Loucy (cell line): ENCODE measurements around the gene GABRA1.

Experiments
- H2AFZ ChIP-seq: fragments of 200-600 bp; sonication (generic); 2 replicates; pipeline ENCODE4 v1.6.0; 2016; ENCODE audit warnings: antibody characterized with exemption, mild to moderate bottlenecking, low read length, moderate library complexity
- H3F3A ChIP-seq: fragments of 200-600 bp; 2 replicates; pipeline ENCODE4 v1.6.0; 2016; ENCODE audit warnings: antibody characterized with exemption, low read depth, mild to moderate bottlenecking
- H3K27me3 ChIP-seq: fragments of 200-600 bp; sonication (generic); 2 replicates; pipeline ENCODE4 v1.6.1; 2014; ENCODE audit warnings: low read length, mild to moderate bottlenecking; ENCODE audit not compliant: insufficient read depth, poor library complexity, severe bottlenecking
- H3K36me3 ChIP-seq: fragments of 200-600 bp; sonication (generic); 2 replicates; pipeline ENCODE4 v1.6.1; 2016; ENCODE audit warnings: low read length; ENCODE audit not compliant: insufficient read depth
- H3K4me1 ChIP-seq: fragments of 200-600 bp; sonication (generic); 2 replicates; pipeline ENCODE4 v1.5.1; 2014; ENCODE audit warnings: low read length, mild to moderate bottlenecking; ENCODE audit not compliant: insufficient read depth, poor library complexity, severe bottlenecking
- H3K4me2 ChIP-seq: fragments of 200-600 bp; sonication (generic); 2 replicates; pipeline ENCODE4 v1.6.0; 2014; ENCODE audit warnings: antibody characterized with exemption, low read length, low read depth, mild to moderate bottlenecking; ENCODE audit not compliant: poor library complexity, severe bottlenecking
- H3K4me3 ChIP-seq: fragments of 200-600 bp; sonication (generic); 2 replicates; pipeline ENCODE4 v1.5.1; 2014; ENCODE audit warnings: low read length, mild to moderate bottlenecking, mixed read lengths; ENCODE audit not compliant: poor library complexity, severe bottlenecking
- H3K79me2 ChIP-seq: fragments of 200-600 bp; sonication (generic); 2 replicates; pipeline ENCODE4 v1.6.1; 2014; ENCODE audit warnings: low read length; ENCODE audit not compliant: insufficient read depth
- H3K9ac ChIP-seq: fragments of 200-600 bp; sonication (generic); 2 replicates; pipeline ENCODE4 v1.6.0; 2014; ENCODE audit warnings: mild to moderate bottlenecking, low read depth, low read length, moderate library complexity; ENCODE audit not compliant: poor library complexity, severe bottlenecking
- H3K9me2 ChIP-seq: fragments of 200-600 bp; sonication (generic); replicated peaks from 2 replicates; pipeline ENCODE4 v1.6.1; 2016; ENCODE audit warnings: low read depth, low read length, mixed read lengths
- H3K9me3 ChIP-seq: fragments of 200-600 bp; sonication (generic); 2 replicates; pipeline ENCODE4 v1.6.1; 2014; ENCODE audit warnings: mild to moderate bottlenecking, antibody characterized with exemption, low read length, low read depth; ENCODE audit not compliant: insufficient read depth
- H4K20me1 ChIP-seq: fragments of 200-600 bp; sonication (generic); 2 replicates; pipeline ENCODE4 v1.6.0; 2014; ENCODE audit warnings: antibody characterized with exemption, low read length, mild to moderate bottlenecking; ENCODE audit not compliant: insufficient read depth, poor library complexity, severe bottlenecking
- EZH2phosphoT487 ChIP-seq: fragments of 200-600 bp; IDR thresholded peaks from 2 replicates; pipeline ENCODE4 v1.6.1; 2018; ENCODE audit warnings: antibody characterized with exemption, mild to moderate bottlenecking, moderate library complexity, borderline replicate concordance
- TF ChIP-seq, protein P1 (sequence below): fragments of 200-600 bp; sonication (generic); conservative IDR thresholded peaks from 2 replicates; pipeline ENCODE4 v1.5.1; 2014; ENCODE audit warnings: mild to moderate bottlenecking, antibody characterized with exemption, low read length

GABRA1 gene

DNA sequence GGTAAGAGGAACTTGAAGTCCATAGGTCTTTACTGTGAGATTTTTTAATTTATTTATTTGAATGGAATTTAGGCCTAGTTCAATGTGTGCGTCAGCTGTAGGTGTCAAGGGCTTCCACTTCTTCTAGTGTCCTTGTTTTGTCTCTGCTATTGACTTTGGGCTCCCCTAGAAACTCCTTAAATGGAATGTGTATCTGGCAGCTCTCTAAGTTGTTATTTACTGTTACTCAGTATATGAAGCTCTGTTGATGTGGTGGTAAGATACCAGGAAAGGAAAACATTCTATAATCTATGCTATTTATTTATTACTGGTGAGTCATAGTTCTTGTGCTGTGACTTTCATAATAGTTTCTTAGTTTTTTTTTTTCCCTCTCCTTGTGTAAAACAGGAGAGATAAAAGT lies 97.1 kb downstream of the GABRA1 start:
- H4K20me1 ChIP-seq, result no peaks in the 10 kb centered on the region
- H3K9ac ChIP-seq, result no peak overlapping the region

DNA sequence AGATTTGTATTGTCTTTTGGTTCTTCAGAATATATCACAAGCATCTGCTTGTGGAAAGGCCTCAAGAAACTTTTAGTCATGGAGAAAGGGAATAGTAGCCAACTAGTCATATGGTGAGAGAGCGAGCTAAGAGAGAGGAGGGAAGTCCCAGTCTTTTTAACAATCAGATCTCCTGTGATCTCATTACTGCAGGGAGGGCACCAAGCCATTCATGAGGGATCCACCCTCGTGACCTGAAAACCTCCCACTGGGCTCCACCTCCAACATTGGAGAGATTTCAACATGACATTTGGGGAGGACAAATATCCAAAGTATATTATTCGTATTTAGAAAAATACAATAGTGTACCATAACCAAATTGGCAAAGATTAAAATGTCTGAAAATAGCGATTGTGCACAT lies 99.0 kb downstream of the GABRA1 start:
- Histone ChIP-seq H3K9ac (no peak overlapping the region), H4K20me1 (no peaks in the 10 kb centered on the region), H3K9me3 (no peaks in the 10 kb centered on the region), H3K4me2 (no peak overlapping the region), H3K79me2 (no peaks in the 10 kb centered on the region), H2AFZ (no peak overlapping the region), H3K36me3 (no peaks in the 10 kb centered on the region), H3K27me3 (no peaks in the 10 kb centered on the region), H3F3A (no peaks in the 10 kb centered on the region), H3K4me1 (no peaks in the 10 kb centered on the region), H3K9me2 (no peaks in the 10 kb centered on the region), H3K4me3 (no peak overlapping the region)
- TF ChIP-seq, protein P1, sequence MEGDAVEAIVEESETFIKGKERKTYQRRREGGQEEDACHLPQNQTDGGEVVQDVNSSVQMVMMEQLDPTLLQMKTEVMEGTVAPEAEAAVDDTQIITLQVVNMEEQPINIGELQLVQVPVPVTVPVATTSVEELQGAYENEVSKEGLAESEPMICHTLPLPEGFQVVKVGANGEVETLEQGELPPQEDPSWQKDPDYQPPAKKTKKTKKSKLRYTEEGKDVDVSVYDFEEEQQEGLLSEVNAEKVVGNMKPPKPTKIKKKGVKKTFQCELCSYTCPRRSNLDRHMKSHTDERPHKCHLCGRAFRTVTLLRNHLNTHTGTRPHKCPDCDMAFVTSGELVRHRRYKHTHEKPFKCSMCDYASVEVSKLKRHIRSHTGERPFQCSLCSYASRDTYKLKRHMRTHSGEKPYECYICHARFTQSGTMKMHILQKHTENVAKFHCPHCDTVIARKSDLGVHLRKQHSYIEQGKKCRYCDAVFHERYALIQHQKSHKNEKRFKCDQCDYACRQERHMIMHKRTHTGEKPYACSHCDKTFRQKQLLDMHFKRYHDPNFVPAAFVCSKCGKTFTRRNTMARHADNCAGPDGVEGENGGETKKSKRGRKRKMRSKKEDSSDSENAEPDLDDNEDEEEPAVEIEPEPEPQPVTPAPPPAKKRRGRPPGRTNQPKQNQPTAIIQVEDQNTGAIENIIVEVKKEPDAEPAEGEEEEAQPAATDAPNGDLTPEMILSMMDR, result no peak
- TF ChIP-seq EZH2phosphoT487, result no peak

More for the DNA sequence above, 97.1 kb downstream of the GABRA1 start:
- Histone ChIP-seq H3K9me2 (no peaks in the 10 kb centered on the region), H3K4me1 (no peaks in the 10 kb centered on the region), H3K27me3 (no peaks in the 10 kb centered on the region), H3K79me2 (no peaks in the 10 kb centered on the region), H3K9me3 (no peaks in the 10 kb centered on the region), H3K36me3 (no peaks in the 10 kb centered on the region), H3K4me3 (no peak overlapping the region), H3K4me2 (no peak overlapping the region), H2AFZ (no peak overlapping the region), H3F3A (no peaks in the 10 kb centered on the region)
- TF ChIP-seq, protein P1, result no peak
- TF ChIP-seq EZH2phosphoT487, result no peak
